Rectal smooth muscle tissue (tissue), 1 donor: Measurements from ENCODE around the gene KIF1A.
"Not testable (repeated sequence)": the region's sequence is repeated elsewhere in the genome, so short reads cannot be mapped to it uniquely, and the experiment has no call there.

ENCODE experiments used
- H3K27ac ChIP-seq: one replicate; pipeline ENCODE4 v1.7.0; 2013; ENCODE audit warnings: low read depth, low read length, inconsistent platforms
- H3K27me3 ChIP-seq: one replicate; pipeline ENCODE4 v1.7.0; 2013; ENCODE audit warnings: low read length; ENCODE audit not compliant: control insufficient read depth, insufficient read depth
- H3K36me3 ChIP-seq: one replicate; pipeline ENCODE4 v1.7.0; 2013; ENCODE audit warnings: low read length; ENCODE audit not compliant: control insufficient read depth, insufficient read depth
- H3K4me1 ChIP-seq: one replicate; pipeline ENCODE4 v1.7.0; 2013; ENCODE audit warnings: low read length; ENCODE audit not compliant: control insufficient read depth, insufficient read depth
- H3K4me3 ChIP-seq: one replicate; pipeline ENCODE4 v1.7.0; 2013; ENCODE audit warnings: low read length
- H3K9ac ChIP-seq: one replicate; pipeline ENCODE4 v1.7.0; 2013; ENCODE audit warnings: low read length

The KIF1A gene

DNA sequence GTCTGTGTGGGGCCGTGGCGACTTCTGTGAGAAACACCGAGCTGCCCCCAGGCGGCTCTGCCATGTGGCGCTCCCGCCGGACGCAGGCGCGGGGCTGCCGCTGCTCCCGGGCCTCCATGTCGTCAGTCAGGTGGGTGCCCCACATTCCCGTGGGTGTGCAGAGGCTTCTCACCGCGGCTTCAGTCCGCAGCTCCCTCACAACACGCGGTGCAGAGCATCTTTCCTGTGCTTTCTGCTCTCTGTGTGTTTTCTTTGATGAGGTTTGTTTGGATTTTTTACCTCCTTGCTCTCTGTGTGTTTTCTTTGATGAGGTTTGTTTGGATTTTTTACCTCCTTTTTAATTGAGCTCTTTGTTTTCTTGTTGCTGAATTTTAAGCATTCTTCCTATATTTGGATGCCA is 115.4 kb downstream of the KIF1A start:
- H3K27me3 ChIP-seq = no peaks in the 10 kb centered on the region

DNA sequence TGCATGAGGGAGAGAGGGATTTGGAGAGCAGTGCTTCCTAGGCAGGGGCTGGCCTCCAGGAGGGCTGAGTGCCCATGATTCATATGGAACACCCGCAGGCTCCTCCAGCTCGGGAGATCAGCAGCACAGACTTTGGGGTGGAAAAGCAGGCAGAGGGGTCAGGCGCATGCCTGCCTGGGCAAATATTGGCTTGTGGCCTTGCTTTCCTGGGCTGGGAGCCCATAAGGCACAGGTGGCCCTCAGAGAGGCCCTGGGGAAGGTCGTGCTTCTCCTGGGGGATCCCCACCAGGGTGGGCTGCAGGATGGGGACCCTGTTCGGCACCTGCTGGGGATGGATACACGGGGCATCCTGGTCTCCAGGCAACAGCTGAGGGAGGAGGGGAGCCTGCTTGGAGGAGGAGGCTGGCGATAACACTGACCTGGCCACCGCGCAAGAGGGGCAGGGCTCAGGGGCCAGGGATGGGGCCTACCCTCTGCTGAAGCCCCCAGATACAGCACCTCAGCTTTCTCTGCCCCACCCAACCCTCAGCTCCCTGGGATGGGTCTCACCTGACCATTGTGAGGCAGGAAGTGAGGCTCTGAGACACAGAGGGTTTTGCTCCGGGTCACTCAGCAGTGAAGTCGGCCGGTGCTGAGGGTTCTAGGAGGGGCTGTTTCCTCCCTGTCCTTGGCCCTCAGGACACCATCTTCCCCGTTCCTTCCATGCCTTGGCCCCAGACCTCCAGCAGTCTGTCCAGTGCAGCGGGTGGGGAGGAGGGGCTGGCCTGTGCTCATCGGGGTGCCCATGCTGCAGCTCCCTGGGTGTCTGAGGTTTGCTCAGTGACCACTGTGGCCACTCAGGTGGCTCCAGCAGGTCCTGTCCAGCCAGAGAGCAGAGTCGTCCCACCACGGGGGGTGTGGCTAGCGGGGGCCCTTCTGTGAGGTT is 116.3 kb downstream of the KIF1A start:
- no peak overlapping the region for H3K9ac ChIP-seq
- no peak overlapping the region for H3K4me3 ChIP-seq
- H3K27ac ChIP-seq = no peak overlapping the region
- H3K4me1 ChIP-seq = no peaks in the 10 kb centered on the region
- no peaks in the 10 kb centered on the region for H3K27me3 ChIP-seq
- H3K36me3 ChIP-seq = no peaks in the 10 kb centered on the region

More for the DNA sequence above, 115.4 kb downstream of the KIF1A start:
- Histone ChIP-seq H3K36me3 (no peaks in the 10 kb centered on the region), H3K4me1 (no peaks in the 10 kb centered on the region), H3K9ac (no peak overlapping the region), H3K4me3 (no peak overlapping the region), H3K27ac (no peak overlapping the region)

DNA sequence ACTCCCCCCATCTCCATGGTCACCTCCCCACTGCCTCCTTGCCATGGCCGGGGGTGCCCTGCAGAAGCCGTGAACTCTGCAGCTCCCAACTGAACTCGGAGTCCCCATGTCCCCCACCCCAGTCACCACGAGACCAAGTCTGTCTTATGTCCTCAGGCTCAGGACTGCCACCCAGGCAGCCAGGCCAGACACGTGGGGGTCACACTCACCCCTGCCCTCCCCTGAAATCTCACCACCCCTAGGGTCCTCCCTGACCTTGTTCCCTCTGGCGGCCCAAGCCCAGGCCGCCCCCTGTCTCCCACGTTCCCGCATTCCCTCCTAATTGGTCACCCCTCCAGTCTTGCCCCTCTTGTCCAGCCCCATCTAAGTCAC is 117.4 kb downstream of the KIF1A start:
- H3K27me3 ChIP-seq = no peaks in the 10 kb centered on the region
- no peak overlapping the region for H3K27ac ChIP-seq
- no peak overlapping the region for H3K4me3 ChIP-seq
- no peaks in the 10 kb centered on the region for H3K36me3 ChIP-seq
- H3K4me1 ChIP-seq = no peaks in the 10 kb centered on the region
- H3K9ac ChIP-seq = no peak overlapping the region

DNA sequence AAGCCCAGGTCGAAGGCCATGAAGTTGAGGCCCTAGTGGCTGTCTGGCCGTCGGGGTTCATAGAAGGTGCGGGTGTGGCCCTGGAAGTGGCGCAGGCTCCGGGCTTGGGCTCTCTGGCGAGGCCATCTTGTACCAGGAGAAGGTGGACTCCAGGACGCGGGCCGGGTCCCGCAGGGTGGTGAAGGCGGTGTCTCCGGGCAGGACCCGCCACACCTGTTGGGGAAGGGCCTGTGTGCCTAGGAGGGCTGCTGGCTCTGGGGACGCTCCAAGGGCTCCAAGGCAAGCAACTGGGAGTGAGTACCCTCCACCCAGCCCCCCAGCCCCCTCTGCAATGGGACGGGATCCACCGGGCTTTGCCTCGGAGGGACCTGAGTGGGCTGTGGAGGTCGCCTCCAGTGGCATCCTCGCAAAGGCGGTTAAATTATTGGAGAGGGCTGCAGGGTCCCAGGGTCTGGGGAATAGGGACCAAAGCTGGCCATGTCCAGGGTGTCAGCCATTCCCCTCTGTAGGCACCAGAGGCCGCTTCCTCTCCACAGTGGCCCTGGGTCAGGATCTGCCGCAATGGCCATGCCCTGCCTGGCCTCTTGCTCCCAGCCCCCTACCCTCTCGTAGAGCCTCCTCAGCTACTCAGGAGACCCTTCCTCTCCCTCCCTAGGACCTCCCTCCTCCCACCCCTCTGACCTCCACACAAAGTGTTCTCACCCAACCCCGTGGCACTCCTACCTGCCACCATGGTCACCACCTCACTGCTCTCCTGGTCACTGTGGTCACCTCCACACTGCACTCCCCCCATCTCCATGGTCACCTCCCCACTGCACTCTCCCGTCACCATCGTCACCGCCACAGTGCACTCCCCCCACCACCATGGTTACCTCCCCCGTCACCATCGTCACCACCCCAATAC is 118.0 kb downstream of the KIF1A start:
- H3K27me3 ChIP-seq = no peaks in the 10 kb centered on the region
- H3K36me3 ChIP-seq = no peaks in the 10 kb centered on the region
- H3K27ac ChIP-seq = no peak overlapping the region
- no peak overlapping the region for H3K4me3 ChIP-seq
- no peak overlapping the region for H3K9ac ChIP-seq
- no peaks in the 10 kb centered on the region for H3K4me1 ChIP-seq

DNA sequence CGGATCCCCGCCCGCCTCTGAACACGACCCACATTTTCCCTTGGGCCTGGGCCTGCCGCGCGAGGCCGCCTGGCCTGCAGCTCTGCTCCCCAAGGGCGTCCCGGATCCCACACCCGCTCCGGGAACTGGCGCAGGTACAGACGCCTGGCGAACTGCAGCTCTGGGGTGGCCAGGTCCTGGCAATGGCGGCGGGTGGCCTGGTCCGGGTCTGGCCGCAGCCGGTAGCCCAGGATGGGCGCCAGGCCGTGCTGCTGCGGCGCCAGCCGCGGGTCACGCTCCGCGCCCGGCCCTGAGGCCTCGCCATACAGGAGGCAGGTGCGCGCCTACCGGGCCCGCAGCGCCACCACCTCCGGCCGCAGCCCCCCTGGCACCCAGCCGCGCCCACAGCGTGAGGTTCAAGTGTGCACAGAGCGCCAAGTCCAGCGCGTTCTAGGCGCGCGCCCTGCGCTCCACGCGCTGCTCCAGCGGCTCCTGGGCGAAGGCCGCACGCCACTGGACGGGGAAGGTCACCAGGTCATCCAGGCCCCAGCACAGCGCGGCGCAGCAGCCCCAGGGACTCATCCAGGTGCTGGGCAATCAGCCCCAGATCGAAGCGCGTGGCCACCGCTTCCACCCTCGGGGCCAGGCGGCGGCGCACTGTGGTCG is 118.8 kb downstream of the KIF1A start:
- H3K36me3 ChIP-seq = no peaks in the 10 kb centered on the region
- no peak overlapping the region for H3K4me3 ChIP-seq
- no peak overlapping the region for H3K27ac ChIP-seq
- H3K9ac ChIP-seq = no peak overlapping the region
- H3K4me1 ChIP-seq = no peaks in the 10 kb centered on the region
- H3K27me3 ChIP-seq = no peaks in the 10 kb centered on the region

DNA sequence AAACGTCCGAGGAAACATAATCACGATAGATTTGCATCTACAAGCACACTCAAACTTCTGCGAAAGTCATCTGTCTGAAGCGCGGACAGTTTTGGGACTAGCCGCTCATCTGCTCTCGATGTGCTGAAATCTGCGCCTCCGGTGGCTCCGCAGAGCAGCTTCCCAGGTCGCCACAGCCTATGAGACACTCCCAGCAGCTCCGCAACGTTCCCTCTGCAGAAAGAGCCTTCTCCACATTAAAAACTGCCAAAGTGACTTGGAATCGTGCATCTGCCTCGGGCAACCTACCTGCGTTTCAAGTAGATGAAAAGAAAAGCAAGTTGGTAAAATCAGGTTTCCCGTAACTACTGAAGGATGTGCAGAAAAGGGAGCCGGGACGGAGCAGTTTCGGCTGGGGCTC is 119.4 kb downstream of the KIF1A start:
- H3K27ac ChIP-seq, H3K36me3 ChIP-seq, H3K4me1 ChIP-seq, H3K9ac ChIP-seq, H3K27me3 ChIP-seq, H3K4me3 ChIP-seq: not testable (repeated sequence)

DNA sequence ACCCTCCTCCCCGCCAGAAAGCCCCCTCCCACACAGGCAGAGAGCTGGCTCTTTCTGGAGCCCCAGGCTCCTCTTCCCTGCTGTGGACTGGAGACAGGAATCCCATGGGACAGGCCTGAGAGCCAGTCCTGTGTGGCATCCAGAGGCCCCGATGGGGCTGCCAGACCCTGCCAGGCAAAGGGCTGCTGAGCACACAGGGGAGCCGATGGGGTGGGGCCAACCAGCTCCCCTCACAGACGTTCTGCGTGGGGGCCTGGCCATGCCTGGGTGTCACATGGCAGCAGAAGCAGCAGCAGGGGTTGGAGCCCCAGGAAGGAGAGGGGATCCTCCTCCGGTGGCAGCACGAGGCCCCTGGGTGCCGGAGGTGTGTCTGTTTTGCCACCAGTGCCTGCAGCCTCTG is 120.2 kb downstream of the KIF1A start:
- not testable (repeated sequence) for H3K27ac ChIP-seq

DNA sequence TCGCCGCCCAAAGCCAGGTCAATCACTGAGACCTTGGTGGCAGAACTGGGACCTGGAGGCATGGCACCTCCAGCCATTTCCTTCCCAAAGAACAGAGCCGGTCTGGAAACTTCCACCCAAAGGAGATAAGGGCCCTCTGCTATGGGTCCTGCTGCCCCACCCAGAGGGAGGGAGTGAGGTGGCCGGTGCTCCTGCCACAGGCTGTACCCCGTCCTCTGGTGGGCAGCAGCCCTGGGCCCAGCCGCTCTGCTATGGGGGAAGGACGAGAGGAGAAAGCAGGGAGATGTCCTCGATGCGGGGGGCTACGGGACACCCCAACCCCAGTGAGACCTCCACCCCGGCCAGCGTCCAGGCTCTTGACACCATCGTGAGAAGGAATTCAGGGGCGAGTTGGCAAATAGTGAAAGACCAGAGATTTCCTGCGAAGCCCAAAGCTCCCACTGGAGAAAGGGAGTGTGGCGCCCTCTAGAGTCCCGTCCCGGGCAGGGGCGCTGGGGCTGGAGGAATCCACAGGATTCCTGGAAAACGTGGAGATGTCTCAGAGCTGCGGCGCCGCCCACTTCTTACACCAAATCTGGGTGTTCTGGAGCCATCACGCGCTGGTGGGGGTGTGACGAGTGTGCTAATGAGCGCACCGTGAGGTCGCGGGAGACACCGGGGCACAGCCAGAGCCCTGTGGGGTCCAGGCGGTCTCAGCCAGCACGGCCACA is 121.0 kb downstream of the KIF1A start:
- H3K27me3 ChIP-seq, H3K4me1 ChIP-seq, H3K36me3 ChIP-seq, H3K27ac ChIP-seq, H3K9ac ChIP-seq, H3K4me3 ChIP-seq: not testable (repeated sequence)

More for the DNA sequence above, 120.2 kb downstream of the KIF1A start:
- H3K36me3 ChIP-seq, H3K4me3 ChIP-seq, H3K9ac ChIP-seq, H3K27me3 ChIP-seq, H3K4me1 ChIP-seq: not testable (repeated sequence)

DNA sequence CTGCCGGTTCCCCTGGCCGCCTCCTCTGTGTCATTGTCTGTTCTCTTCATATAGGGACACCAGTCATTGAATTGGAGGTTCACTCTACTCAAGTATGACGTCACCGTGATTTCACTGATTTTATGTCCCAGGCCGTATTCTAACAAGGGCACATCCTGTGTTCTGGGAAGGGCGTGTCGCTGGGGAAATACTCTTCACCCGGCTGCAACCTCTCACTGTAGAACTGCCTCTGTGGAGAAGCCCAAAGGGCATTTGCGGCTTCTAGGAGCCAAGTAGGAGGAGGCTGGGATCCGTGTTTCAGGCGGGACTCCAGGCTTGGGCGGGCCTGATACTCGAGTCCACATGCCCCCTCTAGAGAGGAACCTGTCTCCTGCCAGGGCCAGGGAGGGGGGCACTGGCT is 123.5 kb downstream of the KIF1A start:
- H3K27ac ChIP-seq, H3K9ac ChIP-seq, H3K4me1 ChIP-seq, H3K36me3 ChIP-seq, H3K27me3 ChIP-seq, H3K4me3 ChIP-seq: not testable (repeated sequence)

DNA sequence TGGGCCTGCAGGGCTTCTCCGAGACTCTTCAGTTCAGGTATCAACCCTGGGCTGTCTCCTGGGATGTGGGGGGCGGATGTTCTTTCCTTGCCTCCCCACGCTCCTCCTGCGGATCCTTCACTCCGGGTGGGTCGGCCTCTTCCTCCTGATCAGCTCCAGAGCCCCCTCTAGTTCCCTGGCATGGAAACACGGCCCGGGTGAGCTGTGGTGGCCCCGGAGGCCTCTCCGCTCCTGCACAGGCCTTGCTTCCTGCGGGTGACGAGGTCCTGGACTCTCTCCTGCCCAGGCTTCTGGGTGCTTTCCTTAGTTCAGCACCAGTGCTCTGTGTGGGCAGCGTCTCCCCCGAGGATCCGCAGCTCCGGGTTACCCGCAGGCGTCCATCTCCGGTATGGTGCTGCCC is 124.4 kb downstream of the KIF1A start:
- not testable (repeated sequence) for H3K36me3 ChIP-seq, H3K4me1 ChIP-seq, H3K9ac ChIP-seq, H3K4me3 ChIP-seq, H3K27me3 ChIP-seq, H3K27ac ChIP-seq

DNA sequence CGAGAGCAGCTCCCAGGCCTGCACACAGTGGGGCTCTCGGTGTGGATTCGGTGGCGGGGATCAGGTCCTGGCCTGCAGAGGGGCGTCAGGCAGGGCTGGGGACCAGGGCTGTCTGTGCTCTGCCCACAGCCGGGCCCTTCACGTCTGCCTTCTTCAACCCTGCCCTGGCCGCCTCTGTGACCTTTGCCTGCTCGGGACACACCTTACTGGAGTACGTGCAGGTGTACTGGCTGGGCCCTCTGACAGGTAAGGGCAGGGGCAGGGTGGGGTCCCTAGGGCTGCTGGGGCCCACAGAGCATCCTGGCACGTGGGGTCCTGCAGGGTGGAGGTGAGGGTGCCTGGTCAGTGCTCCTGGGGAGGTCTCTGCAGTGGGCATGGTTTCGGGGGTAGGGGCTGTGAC is 125.7 kb downstream of the KIF1A start:
- not testable (repeated sequence) for H3K27me3 ChIP-seq, H3K4me3 ChIP-seq, H3K27ac ChIP-seq, H3K36me3 ChIP-seq, H3K4me1 ChIP-seq, H3K9ac ChIP-seq
